Cerebellar nuclear complex (tissue), 1 donor: Measurements from ENCODE around the gene CCDC51.
"Not testable (repeated sequence)": the region's sequence is repeated elsewhere in the genome, so short reads cannot be mapped to it uniquely, and the experiment has no call there.

ENCODE experiments used
- DNase-seq, 2 experiments: peaks; one replicate each; lab custom pipeline; 2025; lab: John Stamatoyannopoulos, UW

CCDC51 gene

GRCh38 chr3:48439820-48440589 is at the start of gene CCDC51, which contains the start of gene TMA7:
Gene CCDC51 (minus strand): TSS chr3:48440119. CDS start chr3:48435128, 4,991 bp downstream.
Gene TMA7 (plus strand): TSS chr3:48440257. CDS start chr3:48440297, 40 bp downstream.
- DNase-seq: peak; percentile 92 to 96

- no peak for DNase-seq
These were observed 47.0 kb upstream of the CCDC51 start for GRCh38 chr3:48486952-48487351.

GRCh38 chr3:48482822-48483221 is 42.9 kb upstream of the CCDC51 start:
- DNase-seq: not testable (repeated sequence)

- not testable (repeated sequence) for DNase-seq
These were observed 41.0 kb upstream of the CCDC51 start for GRCh38 chr3:48480891-48481290.

- DNase-seq: no peak
These were observed 39.0 kb upstream of the CCDC51 start for GRCh38 chr3:48478626-48479555.

- DNase-seq: no peak
These were observed 38.1 kb upstream of the CCDC51 start for GRCh38 chr3:48477959-48478520.

GRCh38 chr3:48476426-48477053 is 36.6 kb upstream of the CCDC51 start:
- DNase-seq: no peak

- no peak for DNase-seq
These were observed 35.3 kb upstream of the CCDC51 start for GRCh38 chr3:48475188-48475587.

- DNase-seq: no peak
These were observed 34.7 kb upstream of the CCDC51 start for GRCh38 chr3:48474619-48475018.

GRCh38 chr3:48474031-48474430 is 34.1 kb upstream of the CCDC51 start:
- DNase-seq: not testable (repeated sequence)

- DNase-seq: no peak
These were observed 33.7 kb upstream of the CCDC51 start for GRCh38 chr3:48473617-48473952.

- DNase-seq: peak; percentile 9 to 70
These were observed 33.2 kb upstream of the CCDC51 start for GRCh38 chr3:48472923-48473616.

- DNase-seq: no peak
These were observed 32.7 kb upstream of the CCDC51 start for GRCh38 chr3:48472673-48472922.

- no peak for DNase-seq
These were observed 30.4 kb upstream of the CCDC51 start for GRCh38 chr3:48470286-48470685.

GRCh38 chr3:48469046-48469915 is 29.4 kb upstream of the CCDC51 start:
- no peak for DNase-seq

- no peak for DNase-seq
These were observed 28.4 kb upstream of the CCDC51 start for GRCh38 chr3:48468329-48468731.

GRCh38 chr3:48467473-48468267 is 27.8 kb upstream of the CCDC51 start:
- peak; percentile 28 to 56 for DNase-seq

GRCh38 chr3:48467110-48467454 is 27.2 kb upstream of the CCDC51 start:
- DNase-seq: no peak

- DNase-seq: no peak
These were observed 26.6 kb upstream of the CCDC51 start for GRCh38 chr3:48466386-48467109.
